G401 (cell line): ENCODE data around the gene SRP9. TPM values are rescaled to one million over a fixed set of nuclear protein-coding genes. Genes with fewer than 3 reads are reported as not detected.
"Not testable (repeated sequence)": the region's sequence is repeated elsewhere in the genome, so short reads cannot be mapped to it uniquely, and the experiment has no call there.

Source experiments
- DNase-seq: peaks from one replicate; pipeline ENCODE4 v3.0.0-alpha.2; 2015; ENCODE audit warnings: low spot score
- in situ Hi-C: cut with HindIII; loops from 2 replicates; pipeline ENCODE4 v1.10.0; 2016; ENCODE audit warnings: low sequenced_read_pairs, mixed read lengths
- total RNA-seq: library from RNA; depleted of rRNA; stranded (reverse); fragments of >200 nt; shearing (Covaris generic); gene quantifications from 2 replicates; pipeline ENCODE4 v1.2.3, GENCODE V29; 2014

Gene SRP9
- total RNA-seq, 1 experiment from 2014 or later, result 552 TPM

- DNase-seq, result peak; percentile 70
- in situ Hi-C loops, result no loop called here
Observed at GRCh38 chr1:225772323-225772768, 5.3 kb upstream of the SRP9 start.

- DNase-seq, result no peak
- in situ Hi-C loops, result no loop called here
Observed at GRCh38 chr1:225772848-225773247, 4.8 kb upstream of the SRP9 start.

DNA sequence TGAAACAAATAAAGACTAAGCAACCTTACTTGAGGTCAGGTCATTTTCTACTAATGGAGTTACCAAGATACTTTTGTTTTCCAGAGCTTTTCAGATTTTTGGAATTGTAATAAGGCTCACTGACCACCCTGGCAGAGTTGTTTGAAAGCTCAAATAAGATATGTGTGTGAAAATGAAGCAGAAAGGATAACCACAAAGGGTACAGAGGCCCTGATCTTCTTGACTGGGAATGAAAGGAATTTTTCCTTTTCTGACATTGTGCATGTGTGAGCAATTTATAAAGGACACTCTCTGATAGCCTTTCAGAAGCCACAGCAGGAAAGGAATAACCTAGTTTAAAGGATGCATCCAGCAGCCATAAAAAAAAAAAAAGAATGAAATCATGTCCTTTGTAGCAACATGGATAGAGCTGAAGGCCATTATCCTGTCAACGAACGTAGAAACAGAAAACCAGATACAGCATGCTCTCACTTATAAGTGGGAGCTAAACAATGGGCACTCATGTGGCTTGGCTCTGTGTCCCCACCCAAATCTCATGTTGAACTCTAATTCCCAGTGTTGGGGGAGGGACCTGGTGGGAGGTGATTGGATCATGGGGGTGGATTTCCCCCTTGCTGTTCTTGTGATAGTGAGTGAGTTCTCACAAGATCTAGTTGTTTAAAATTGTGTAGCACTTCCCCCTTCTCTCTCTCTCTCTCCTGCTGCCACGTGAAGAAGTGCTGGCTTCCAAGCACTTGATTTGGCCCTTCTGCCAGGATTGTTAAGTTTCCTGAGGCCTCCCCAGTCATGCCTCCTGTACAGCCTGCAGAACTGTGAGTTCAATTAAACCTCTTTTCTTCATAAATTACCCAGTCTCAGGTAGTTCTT lies 3.1 kb upstream of the SRP9 start:
- in situ Hi-C loops, result no loop called here
- DNase-seq, result no peak

DNA sequence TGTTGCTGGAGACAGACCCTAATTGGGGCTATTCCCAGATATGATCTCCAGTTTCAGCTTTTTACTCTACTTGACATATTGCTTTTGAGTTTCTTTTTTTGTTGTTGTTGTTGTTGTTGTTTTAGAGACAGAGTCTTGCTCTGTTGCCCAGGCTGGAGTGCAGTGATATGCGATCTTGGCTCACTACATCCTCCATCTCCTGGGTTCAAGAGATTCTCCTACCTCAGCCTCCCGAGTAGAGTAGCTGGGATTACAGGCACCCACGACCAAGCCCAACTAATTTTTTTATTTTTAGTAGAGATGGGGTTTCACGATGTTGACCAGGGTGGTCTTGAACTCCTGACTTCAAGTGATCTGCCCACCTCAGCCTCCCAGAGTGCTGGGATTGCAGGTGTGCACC lies 1.3 kb upstream of the SRP9 start:
- no peak for DNase-seq
- in situ Hi-C loops, result no loop called here

GRCh38 chr1:225777058-225777582 lies 506 bp upstream of the SRP9 start:
- in situ Hi-C loops, result no loop called here
- DNase-seq, result no peak

DNA sequence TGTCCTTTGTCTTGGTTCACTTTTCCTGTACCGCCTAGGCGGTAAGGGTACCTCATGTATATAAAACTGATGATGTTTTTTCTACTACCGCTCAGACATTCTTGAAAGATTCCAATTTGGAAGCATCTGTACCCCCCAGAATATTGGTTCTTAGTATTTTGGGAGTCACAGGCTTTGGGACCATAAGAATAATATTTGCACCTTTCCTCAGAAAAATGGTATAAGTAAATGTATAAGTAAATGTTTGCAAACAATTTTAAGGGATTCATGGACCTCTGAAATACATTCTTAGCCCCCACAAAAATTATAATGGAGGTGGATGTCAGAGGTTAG lies 677 bp downstream of the SRP9 start:
- in situ Hi-C loops, result no loop called here
- DNase-seq, result no peak

- in situ Hi-C loops, DNase-seq: not testable (repeated sequence)
Observed at GRCh38 chr1:225779165-225779564, 1.5 kb downstream of the SRP9 start.

DNA sequence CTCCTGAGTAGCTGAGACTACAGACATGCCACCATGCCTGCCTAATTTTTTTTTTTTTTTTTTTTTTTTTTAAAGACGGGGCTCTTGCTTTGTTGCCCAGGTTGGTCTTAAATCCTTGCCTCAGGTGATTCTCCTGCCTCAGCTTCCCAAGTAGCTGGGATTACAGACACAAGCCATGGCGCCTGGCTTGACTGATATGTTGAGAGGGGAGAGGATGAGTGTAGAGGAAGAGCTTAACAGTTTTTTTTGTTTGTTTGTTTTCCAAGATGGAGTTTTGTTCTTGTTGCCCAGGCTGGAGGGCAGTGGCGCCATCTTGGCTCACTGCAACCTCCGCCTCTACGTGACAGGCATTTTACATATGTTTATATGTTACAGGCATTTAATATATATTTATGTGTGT lies 2.5 kb downstream of the SRP9 start:
- in situ Hi-C loops, result no loop called here
- DNase-seq, result no peak

DNA sequence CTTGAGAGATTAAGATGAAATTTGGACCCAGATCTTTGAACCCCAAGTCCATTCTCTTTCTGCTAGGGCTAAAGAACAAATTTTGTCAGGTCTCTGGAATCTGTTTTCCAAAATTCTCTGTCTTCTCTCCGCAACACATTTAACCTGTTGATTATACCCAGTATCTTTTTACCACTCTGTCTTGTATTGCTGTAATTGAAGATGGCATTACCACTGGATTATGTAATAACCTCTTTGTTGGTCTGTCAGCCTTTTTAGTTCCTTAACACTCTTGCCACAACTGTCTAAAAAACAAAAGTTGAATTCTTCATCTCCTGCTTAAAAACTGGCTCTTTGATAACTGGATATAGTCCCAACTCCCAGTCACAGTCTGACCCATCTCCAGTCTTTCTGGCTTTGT lies 3.0 kb downstream of the SRP9 start:
- in situ Hi-C loops, result no loop called here
- no peak for DNase-seq

DNA sequence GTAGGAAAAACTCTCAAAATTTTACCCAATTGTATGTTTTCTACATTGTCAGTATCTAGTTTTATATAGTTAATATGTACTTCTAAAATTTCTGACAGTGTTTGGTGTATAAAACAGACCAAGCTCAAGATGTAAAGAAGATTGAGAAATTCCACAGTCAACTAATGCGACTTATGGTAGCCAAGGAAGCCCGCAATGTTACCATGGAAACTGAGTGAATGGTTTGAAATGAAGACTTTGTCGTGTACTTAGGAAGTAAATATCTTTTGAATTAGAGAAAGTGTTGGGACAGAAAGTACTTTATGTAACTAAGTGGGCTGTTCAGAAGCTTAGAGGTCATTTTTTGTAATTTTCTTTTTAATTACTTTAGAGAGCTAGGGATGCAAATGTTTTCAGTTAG lies 11.5 kb downstream of the SRP9 start:
- DNase-seq, in situ Hi-C loops: not testable (repeated sequence)

- DNase-seq, result no peak
Observed at GRCh38 chr1:225794954-225795353, 17.3 kb downstream of the SRP9 start.

DNA sequence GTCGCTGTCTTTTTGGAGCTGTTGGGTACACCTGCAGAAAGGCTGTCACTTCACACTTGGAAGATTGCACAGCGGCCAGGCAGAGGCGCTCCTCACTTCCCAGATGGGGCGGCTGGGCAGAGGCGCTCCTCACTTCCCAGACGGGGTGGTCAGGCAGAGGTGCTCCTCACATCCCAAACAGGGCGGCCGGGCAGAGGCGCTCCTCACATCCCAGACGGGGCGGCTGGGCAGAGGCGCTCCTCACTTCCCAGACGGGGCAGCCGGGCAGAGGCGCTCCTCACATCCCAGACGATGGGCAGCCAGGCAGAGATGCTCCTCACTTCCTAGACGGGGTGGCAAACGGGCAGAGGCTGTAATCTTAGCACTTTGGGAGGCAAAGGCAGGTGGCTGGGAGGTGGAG lies 18.5 kb downstream of the SRP9 start:
- in situ Hi-C loops, DNase-seq: not testable (repeated sequence)

More at GRCh38 chr1:225794954-225795353, 17.3 kb downstream of the SRP9 start:
- in situ Hi-C loops, result no loop called here

- in situ Hi-C loops, DNase-seq: not testable (repeated sequence)
Observed at GRCh38 chr1:225801146-225801545, 23.5 kb downstream of the SRP9 start.

DNA sequence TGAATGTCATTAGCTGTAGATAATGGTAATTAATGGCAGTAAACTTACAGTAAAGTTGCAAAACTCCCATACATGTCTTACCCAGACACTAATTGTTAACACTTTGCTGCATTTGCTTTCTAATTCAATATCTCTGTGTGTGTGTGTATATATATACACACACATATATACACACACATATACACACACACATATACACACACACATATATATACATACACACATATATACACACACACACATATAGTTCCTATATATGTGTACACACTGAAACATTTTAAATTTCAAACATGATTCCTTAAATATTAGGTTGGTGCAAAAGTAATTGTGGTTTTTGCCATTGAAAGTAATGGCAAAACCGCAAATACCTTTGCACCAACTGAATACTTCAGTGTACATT lies 28.6 kb downstream of the SRP9 start:
- DNase-seq, result no peak
- in situ Hi-C loops, result no loop called here

DNA sequence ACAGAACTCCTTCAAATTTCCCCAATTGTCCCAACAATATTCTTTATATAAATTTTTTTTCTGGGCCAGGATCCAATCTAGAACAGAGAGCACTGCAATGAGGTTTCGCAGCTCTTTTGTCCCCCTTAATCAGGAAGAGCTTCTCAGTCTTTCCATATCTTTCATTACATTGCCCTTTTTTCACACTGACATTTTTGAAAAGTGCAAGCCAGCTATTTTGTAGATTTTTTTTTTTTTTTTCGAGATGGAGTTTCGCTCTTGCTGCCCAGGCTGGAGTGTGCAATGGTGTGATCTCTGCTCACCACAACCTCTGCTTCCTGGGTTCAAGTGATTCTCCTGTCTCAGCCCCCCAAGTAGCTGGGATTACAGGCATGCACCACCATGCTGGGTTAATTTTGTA lies 29.1 kb downstream of the SRP9 start:
- in situ Hi-C loops, DNase-seq: not testable (repeated sequence)

DNA sequence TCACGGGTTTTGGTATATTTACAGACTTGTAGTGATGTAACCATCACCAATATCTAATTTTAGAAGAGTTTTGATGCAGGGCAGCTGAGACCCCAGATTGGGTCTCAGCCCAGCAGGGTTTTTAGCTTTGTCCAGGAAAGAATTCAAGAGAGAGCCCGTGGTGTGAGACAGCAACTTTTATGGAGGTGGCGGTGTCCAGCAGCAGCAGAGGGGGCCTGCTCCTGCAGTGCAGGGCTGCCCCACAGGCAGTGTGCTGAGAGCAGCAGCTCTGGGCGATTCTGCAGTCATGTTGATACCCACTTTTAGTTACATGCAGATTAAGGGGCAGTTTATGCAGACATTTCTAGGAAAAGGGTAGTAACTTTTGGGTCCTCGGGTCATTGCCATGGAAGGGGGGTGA lies 30.5 kb downstream of the SRP9 start:
- DNase-seq, result no peak

GRCh38 chr1:225809842-225810578 lies 32.4 kb downstream of the SRP9 start, which contains the start of gene EPHX1:
Gene EPHX1, plus strand, starts transcription at chr1:225810124. Its CDS starts 18,606 bp downstream, at chr1:225828730.
- in situ Hi-C loops, result no loop called here
- DNase-seq, result peak; percentile 79

More for the DNA sequence above, 30.5 kb downstream of the SRP9 start:
- in situ Hi-C loops, result no loop called here

DNA sequence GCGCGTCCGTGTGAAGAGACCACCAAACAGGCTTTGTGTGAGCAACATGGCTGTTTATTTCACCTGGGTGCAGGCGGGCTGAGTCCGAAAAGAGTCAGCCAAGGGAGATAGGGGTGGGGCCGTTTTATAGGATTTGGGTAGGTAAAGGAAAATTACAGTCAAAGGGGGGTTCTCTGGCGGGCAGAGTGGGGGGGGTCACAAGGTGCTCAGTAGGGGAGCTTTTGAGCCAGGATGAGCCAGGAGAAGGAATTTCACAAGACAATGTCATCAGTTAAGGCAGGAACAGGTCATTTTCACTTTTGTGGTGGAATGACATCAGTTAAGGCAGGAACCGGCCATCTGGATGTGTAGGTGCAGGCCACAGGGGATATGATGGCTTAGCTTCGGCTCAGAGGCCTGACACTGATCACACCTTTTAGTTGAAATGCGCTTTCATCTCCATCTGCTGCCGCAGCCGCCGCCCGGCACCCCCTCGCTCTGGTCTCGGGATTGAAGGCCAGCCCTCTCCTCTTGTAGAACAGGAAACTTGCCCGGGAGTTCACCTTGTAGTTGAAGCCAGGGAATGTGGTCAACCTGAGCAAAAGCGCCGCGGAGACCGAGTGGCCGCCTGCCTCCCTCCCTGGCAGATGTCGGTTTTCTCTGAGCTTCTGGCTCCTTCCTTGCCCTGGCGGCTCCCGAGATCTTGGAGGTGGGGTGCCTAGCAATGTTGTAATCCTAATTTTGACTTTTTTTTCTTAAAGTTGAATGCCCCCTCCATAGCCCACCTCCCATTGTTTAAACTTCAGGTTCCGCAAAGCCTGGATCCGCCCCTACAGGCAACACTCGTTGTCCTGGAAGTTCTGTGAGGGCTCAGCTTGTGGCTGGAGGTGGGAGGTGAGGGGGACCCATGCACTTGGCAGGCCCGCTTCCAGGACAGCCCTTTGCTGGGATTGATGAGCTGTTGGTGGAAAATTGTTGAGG lies 33.2 kb downstream of the SRP9 start:
- DNase-seq, result peak; percentile 70
- in situ Hi-C loops, result not testable (repeated sequence)
